ENCODE data around the gene MICB. TPM values are rescaled to one million over a fixed set of nuclear protein-coding genes. Genes with fewer than 3 reads are reported as not detected.

Gene MICB
- polyA plus RNA-seq, 1 donor (not counting 4 experiments of a cell fraction or from before 2014, with no cell fraction given): 8.6 TPM

GRCh38 chr6:31559606-31559957 lies 61.6 kb downstream of the MICB start:
- TF ChIP-seq CTCF (optimal IDR thresholded peaks at IDR 0.05 in 1 of 3, IDR thresholded peaks at IDR 0.05 in 1 of 3, conservative IDR thresholded peaks at IDR 0.05 in 1 of 3; ENCODE audit: extremely low read depth in 1 of 3, insufficient read depth in 2 of 3, low read length in 3 of 3) (no peak), EZH2 (IDR thresholded peaks at IDR 0.05; ENCODE audit: low read length) (no peak)
- Histone ChIP-seq H3K36me3 (ENCODE audit: control insufficient read depth in 2 of 2, extremely low read depth in 1 of 2, insufficient read depth in 2 of 2, low read length in 2 of 2) (peaks cover 10 to 17% of the 10 kb centered on the region in 2 experiments), H3K9me3 (ENCODE audit: control insufficient read depth, low read depth, low read length) (no peaks in the 10 kb centered on the region), H3K4me2 (ENCODE audit: control insufficient read depth, extremely low read depth, insufficient read depth, low read depth, low read length) (no peak overlapping the region), H3K9me1 (ENCODE audit: control insufficient read depth, extremely low read depth, insufficient read depth, low read length) (no peaks in the 10 kb centered on the region), H3K79me2 (ENCODE audit: control insufficient read depth, insufficient read depth, low read length) (no peaks in the 10 kb centered on the region), H4K20me1 (ENCODE audit: control insufficient read depth, extremely low read depth, insufficient read depth, low read length) (no peaks in the 10 kb centered on the region), H2AFZ (ENCODE audit: control insufficient read depth, low read length) (no peak overlapping the region), H3K4me1 (ENCODE audit: control insufficient read depth, extremely low read depth, insufficient read depth, low read length) (peaks cover 12% of the 10 kb centered on the region), H3K9ac (ENCODE audit: control insufficient read depth, extremely low read depth, insufficient read depth, low read length) (no peak overlapping the region), H3K27ac (ENCODE audit: control insufficient read depth, insufficient read depth, low read length) (no peak overlapping the region), H3K27me3 (ENCODE audit: control insufficient read depth, extremely low read depth, insufficient read depth, low read length) (no peaks in the 10 kb centered on the region), H3K4me3 (ENCODE audit: control insufficient read depth in 2 of 3, extremely low read depth in 1 of 3, insufficient read depth in 2 of 3, low read depth in 1 of 3, low read length in 3 of 3) (no peak overlapping the region)
- no peak for FAIRE-seq
- no peak for DNase-seq (ENCODE audit: low read depth, low spot score)
- dilution Hi-C loops (cut with MboI; ENCODE audit: extremely low pct_ligation_motif_present, low sequenced_read_pairs): no loop called here

GRCh38 chr6:31559958-31560696 lies 62.2 kb downstream of the MICB start:
- dilution Hi-C loops (cut with MboI; ENCODE audit: extremely low pct_ligation_motif_present, low sequenced_read_pairs): no loop called here
- no peak overlapping the region for H2AFZ ChIP-seq (ENCODE audit: control insufficient read depth, low read length)
- no peaks in the 10 kb centered on the region for H3K9me3 ChIP-seq (ENCODE audit: control insufficient read depth, low read depth, low read length)
- no peaks in the 10 kb centered on the region for H4K20me1 ChIP-seq (ENCODE audit: control insufficient read depth, extremely low read depth, insufficient read depth, low read length)
- H3K4me3 ChIP-seq (ENCODE audit: control insufficient read depth in 2 of 3, extremely low read depth in 1 of 3, insufficient read depth in 2 of 3, low read depth in 1 of 3, low read length in 3 of 3): no peak overlapping the region
- no peak overlapping the region for H3K27ac ChIP-seq (ENCODE audit: control insufficient read depth, insufficient read depth, low read length)
- H3K4me1 ChIP-seq (ENCODE audit: control insufficient read depth, extremely low read depth, insufficient read depth, low read length): peaks cover 12% of the 10 kb centered on the region
- H3K4me2 ChIP-seq (ENCODE audit: control insufficient read depth, extremely low read depth, insufficient read depth, low read depth, low read length): peak overlapping the region; percentile 36
- H3K9me1 ChIP-seq (ENCODE audit: control insufficient read depth, extremely low read depth, insufficient read depth, low read length): no peaks in the 10 kb centered on the region
- TF ChIP-seq EZH2 (IDR thresholded peaks at IDR 0.05; ENCODE audit: low read length) (no peak), CTCF (optimal IDR thresholded peaks at IDR 0.05 in 1 of 3, IDR thresholded peaks at IDR 0.05 in 1 of 3, conservative IDR thresholded peaks at IDR 0.05 in 1 of 3; ENCODE audit: extremely low read depth in 1 of 3, insufficient read depth in 2 of 3, low read length in 3 of 3) (no peak)
- no peaks in the 10 kb centered on the region for H3K27me3 ChIP-seq (ENCODE audit: control insufficient read depth, extremely low read depth, insufficient read depth, low read length)
- H3K9ac ChIP-seq (ENCODE audit: control insufficient read depth, extremely low read depth, insufficient read depth, low read length): no peak overlapping the region
- H3K36me3 ChIP-seq (ENCODE audit: control insufficient read depth in 2 of 2, extremely low read depth in 1 of 2, insufficient read depth in 2 of 2, low read length in 2 of 2): peaks cover 10 to 17% of the 10 kb centered on the region in 2 experiments
- FAIRE-seq: no peak
- no peak for DNase-seq (ENCODE audit: low read depth, low spot score)
- H3K79me2 ChIP-seq (ENCODE audit: control insufficient read depth, insufficient read depth, low read length): no peaks in the 10 kb centered on the region

Data from keratinocyte (primary cell).